ENCODE measurements around the gene KIR2DL4.
"Not testable (repeated sequence)": the region's sequence is repeated elsewhere in the genome, so short reads cannot be mapped to it uniquely, and the experiment has no call there.

- TF ChIP-seq CTCF (conservative IDR thresholded peaks at IDR 0.05 in 1 of 2, IDR thresholded peaks at IDR 0.05 in 1 of 2; ENCODE audit: extremely low read depth in 1 of 2, insufficient read depth in 1 of 2, low read depth in 1 of 2, low read length in 2 of 2); EZH2 (IDR thresholded peaks at IDR 0.05; ENCODE audit: borderline replicate concordance, low read length): not testable (repeated sequence)
Observed at GRCh38 chr19:54769646-54770045, 33.8 kb upstream of the KIR2DL4 start, which contains the start of gene KIR2DL1.

All from mammary epithelial cell (primary cell).